Measurements from ENCODE around the gene TRPT1.

DNA sequence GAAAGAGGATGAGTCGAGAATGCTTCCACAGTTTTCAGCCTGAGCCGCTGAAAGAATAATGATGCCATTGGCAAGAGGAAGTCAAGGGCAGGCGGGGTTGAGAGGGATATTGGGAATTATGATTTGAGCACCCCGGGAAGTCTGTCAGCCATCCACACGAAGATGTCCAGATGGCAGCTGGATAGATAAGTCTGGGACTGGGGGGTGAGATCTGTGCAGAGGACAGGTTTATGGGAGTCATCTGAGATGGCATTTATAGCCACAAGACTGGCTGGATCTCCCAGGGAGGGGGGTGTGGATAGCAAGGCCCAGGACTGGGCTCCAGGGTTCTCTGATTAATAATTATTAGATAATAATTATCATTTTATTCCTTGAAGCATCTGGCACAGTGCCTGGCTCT lies 45.1 kb downstream of the TRPT1 start:
- TF ChIP-seq GATA2 (IDR thresholded peaks at IDR 0.05; ENCODE audit: low read depth, low read length) (no peak; the same call in 1 of the 2 replicates), GATA3 (IDR thresholded peaks at IDR 0.05; ENCODE audit: low read depth, low read length) (no peak)

Data from SH-SY5Y (cell line).